GM12865 (cell line): ENCODE results near the gene TH.

Source experiments
- DNase-seq: peaks from one replicate; pipeline ENCODE4 v3.0.0; 2010; ENCODE audit warnings: low read depth
- H3K4me3 ChIP-seq: 2 replicates; pipeline ENCODE4 v1.5.1; 2011; ENCODE audit warnings: mild to moderate bottlenecking, low read depth, low read length, control low read depth
- TF ChIP-seq, protein P1 (sequence below): IDR thresholded peaks from 2 replicates; pipeline ENCODE4 v1.5.1; 2011; ENCODE audit warnings: low read length, control low read depth, low read depth, inconsistent platforms; ENCODE audit not compliant: insufficient read depth; ENCODE audit errors: missing control alignments

TH gene

DNA sequence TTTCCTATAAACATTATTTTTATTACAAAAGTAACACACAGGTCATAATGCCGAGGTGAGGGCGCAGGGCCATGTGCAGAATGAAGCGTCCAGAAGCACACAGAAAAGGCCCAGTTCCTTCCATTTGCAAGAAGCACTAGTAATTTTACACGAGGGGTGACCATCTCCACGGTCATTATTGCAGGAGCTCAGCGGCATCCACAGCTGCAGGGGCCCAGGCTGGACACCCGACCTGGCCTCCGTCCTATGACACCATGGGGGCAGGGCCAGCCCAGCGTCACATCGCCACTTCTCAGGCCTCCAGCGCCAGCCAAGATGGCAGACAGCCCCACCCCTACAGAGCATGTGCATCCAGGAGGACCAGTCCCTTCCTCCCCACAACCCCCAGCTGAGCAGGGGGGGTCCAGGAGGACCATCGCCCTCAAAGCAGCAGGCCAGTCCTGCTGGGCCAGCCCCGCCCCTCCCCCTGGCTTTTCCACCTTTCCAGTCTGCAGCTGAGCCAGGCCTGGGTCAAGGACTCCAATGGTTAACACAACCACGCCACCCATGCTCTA lies 35.9 kb downstream of the TH start:
- DNase-seq = no peak
- TF ChIP-seq, protein P1, sequence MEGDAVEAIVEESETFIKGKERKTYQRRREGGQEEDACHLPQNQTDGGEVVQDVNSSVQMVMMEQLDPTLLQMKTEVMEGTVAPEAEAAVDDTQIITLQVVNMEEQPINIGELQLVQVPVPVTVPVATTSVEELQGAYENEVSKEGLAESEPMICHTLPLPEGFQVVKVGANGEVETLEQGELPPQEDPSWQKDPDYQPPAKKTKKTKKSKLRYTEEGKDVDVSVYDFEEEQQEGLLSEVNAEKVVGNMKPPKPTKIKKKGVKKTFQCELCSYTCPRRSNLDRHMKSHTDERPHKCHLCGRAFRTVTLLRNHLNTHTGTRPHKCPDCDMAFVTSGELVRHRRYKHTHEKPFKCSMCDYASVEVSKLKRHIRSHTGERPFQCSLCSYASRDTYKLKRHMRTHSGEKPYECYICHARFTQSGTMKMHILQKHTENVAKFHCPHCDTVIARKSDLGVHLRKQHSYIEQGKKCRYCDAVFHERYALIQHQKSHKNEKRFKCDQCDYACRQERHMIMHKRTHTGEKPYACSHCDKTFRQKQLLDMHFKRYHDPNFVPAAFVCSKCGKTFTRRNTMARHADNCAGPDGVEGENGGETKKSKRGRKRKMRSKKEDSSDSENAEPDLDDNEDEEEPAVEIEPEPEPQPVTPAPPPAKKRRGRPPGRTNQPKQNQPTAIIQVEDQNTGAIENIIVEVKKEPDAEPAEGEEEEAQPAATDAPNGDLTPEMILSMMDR = no peak
- H3K4me3 ChIP-seq = no peak overlapping the region

DNA sequence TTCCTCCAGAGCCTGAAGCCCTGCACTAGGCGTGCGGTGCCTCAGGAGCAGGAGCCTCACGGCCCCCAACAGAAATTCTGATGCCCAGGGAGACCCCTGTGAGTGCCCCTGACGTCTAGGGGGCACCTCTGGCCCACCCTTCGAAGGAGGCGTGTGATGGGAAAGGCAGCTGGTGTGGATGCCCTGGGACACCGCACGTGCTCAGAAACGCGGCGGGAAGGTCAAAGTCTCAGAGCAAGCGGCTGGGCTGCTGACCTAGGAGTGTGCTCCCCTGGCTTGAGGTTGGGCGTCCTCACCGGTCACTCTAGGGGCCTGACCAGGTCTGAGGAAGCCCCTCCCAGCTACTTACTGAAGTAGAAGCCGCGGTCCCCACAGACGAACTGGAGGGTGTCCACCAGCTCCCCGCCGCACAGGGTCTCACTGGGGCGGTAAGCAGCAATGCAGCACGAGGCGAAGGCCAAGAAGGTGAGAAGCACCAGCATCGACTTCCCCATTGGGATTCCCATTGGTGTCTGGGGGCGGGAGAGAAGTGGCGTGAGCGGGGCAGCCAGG lies 36.5 kb downstream of the TH start:
- H3K4me3 ChIP-seq = no peak overlapping the region
- TF ChIP-seq, protein P1 = no peak
- DNase-seq = no peak

DNA sequence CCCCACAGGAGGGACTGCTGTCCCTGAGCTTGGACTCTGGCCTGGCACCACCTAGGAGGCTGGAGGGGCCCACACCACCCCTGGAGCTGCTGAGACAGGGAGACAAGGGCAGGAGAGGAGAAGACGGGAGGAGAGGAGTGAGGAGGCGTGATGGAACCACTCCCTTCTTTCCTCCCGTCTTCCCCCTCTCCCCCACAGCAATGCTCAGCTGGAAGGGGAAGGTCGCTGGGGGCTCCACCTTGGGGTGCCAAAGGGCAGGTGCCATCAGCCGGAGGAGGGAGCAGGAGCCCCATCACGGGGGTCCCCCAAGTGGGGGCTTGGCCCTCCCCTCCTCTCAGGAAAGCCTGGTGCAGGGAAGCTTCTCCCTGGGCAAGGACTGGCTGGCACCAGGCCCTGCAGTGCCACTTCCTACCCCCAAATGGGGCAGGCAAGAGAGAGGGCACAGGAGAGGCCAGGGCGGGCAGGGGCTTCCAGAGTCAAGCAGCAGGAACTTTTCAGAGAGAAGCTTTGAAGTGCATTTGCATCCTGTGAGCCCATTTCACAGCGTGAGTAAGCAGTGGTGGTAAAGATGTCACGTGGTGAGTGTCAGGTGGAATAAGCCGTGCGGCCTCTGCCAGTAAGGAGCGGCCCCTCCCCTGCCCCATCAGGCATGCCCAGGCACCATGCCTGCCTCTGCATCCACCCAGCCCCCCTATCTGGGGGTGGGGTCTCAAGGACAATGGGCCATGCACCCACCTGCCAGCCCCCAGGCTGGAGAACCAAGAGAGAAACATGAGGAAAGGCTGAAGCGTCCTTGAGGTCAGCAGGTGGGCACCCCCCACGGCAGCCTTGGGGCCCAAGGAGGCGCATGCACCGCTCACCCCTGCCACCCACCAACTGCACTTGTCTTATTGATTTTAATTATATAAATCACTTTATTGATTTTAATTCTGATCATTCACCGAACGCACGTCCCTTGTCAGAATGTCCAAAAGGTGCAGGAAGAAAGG lies 37.3 kb downstream of the TH start:
- TF ChIP-seq, protein P1 = no peak
- no peak overlapping the region for H3K4me3 ChIP-seq
- DNase-seq = no peak

DNA sequence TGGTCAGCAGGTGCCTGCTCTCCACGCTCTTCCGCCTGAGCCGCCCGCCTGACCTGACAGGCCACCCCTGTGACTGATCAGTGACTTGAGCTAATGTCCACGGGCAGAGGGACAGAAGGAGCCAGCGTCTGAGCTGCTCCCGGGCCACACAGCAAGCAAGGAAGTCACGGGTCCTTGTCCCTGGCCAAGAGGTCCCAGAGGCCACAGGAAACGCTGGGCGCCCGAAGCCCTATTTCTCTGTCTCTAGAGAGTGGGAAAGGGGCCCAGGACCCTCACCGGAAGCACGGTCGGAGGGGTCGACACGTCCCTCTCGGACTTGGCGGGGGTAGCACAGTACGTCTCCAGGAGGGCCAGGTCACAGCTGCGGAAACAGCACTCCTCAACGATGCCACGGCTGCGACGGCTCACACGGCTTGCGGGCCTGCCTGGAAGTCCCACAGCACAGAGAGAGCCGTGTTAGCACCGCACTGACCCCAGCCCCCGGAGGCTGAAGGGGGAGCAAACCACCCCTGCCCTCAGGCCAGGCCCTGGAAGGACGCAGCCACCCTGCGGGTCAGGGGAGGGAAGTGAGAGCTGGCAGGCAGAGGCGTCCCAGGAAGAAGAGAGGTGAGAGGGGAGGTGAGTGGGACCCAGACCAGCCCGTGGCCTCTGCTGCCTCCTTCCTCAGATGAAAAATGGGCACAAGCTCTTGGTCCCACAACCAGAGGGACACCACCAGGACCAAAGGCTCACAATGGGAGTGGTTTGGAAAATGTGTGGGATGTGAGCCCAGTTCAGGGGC lies 38.2 kb downstream of the TH start:
- TF ChIP-seq, protein P1 = no peak
- no peak for DNase-seq
- H3K4me3 ChIP-seq = no peak overlapping the region

DNA sequence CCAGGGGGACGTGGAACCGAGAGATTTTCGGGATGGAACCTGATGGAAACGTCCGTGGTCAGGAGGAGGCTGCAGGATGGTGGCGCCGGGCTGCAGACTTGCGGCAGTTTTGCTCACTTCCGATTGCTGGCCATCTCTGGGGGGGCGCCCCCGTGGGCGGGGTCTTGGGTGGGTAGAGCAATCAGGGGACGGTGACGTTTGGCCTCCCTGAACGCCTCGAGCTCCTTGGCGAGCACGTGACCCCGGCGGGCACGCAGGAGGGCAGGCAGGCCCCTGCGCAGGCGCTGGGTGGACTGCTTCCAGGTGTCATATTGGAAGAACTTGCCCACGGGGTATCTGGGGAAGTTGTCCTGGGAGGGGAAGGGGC lies 38.8 kb downstream of the TH start:
- DNase-seq = no peak
- no peak overlapping the region for H3K4me3 ChIP-seq
- TF ChIP-seq, protein P1 = no peak

DNA sequence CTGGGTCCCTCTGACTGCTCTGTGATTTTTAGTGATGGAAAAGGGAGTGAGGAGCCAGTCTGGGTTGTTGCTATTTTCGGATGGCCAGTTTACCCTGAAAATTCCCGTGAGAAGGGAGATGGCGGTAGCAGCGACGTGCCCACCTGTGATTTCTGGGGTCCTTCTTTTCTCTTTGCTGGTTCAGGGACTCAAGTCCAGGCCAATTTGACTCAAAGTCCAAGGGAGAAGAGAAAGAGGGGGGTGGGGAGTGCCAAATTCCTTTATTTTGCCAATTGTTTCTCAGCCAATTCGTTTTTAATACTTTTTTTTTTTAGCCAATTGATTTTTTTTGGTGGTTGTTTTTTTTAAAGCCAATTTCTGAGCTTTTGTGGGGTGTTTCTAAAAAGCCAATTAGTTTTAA lies 39.4 kb downstream of the TH start:
- TF ChIP-seq, protein P1 = no peak
- no peak overlapping the region for H3K4me3 ChIP-seq
- DNase-seq = no peak
